Measurements from ENCODE around the gene KLHDC9. TPM values are rescaled to one million over a fixed set of nuclear protein-coding genes. Genes with fewer than 3 reads are reported as not detected.

Gene KLHDC9
- total RNA-seq, 2 experiments from 2014 or later: 0.41 TPM; not detected in 1

DNA sequence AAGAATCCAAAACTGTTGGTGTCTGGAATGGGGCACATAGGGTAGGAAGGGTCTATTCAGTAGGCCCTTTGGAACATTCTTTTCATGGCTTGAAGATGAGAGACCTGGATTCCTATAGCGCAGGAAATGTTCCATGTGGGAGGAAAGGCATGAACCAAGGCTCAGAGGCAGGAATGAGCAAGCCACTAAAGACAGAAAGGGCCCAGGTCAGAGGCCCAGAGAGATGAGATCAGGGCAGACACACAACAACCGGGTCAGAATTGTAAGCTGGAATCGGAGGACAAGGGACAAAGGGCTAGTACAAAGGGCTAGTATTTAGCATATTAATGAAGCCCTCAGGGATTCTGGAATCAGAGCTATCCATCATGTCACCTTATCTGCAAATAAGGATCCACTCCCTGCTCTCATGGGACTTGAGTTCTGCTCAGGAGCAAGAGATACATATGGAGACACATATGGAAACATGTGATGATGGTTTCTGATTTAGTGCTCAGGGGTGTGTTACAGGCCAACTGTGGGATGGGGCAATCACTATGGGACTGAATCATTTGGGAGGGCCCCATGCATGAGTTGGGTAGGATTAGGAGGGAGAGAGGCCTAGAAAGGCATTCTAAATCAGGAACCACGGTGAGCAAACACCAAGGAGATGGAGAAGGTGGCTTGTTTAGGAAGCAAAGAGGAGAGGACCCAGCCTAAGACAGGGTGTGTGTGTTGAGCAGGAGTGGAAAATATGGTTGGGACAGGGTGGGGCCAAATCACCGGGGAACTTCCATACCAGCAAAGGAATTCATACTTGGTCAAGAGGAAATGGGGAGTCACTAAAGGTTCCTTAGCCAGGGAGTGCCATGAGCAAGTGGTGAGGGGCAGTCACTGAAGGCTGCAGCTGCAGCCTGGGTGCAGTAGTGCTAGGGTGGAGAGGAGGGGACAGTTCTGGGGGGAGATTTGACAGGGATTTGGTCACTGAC lies 17.4 kb upstream of the KLHDC9 start:
- Mint-ChIP-seq H3K27ac (no peak overlapping the region), H3K9me3 (no peaks in the 10 kb centered on the region), H3K4me3 (no peak overlapping the region), H3K4me1 (ENCODE audit: low read depth) (no peaks in the 10 kb centered on the region), H3K27me3 (no peaks in the 10 kb centered on the region), H3K36me3 (ENCODE audit: low read depth) (no peaks in the 10 kb centered on the region)
- H3K27me3 ChIP-seq (ENCODE audit: control insufficient read depth in 1 of 2, insufficient read depth in 2 of 2, low read length in 2 of 2): no peaks in the 10 kb centered on the region
- no peak overlapping the region for H3K4me3 ChIP-seq (ENCODE audit: low read length)
- DNase-seq (no peak), ATAC-seq (ENCODE audit: poor library complexity) (no peak)
- no peaks in the 10 kb centered on the region for H3K36me3 ChIP-seq (ENCODE audit: insufficient read depth, low read length)
- CTCF ChIA-PET: no interaction called here
- TF ChIP-seq, protein P1, sequence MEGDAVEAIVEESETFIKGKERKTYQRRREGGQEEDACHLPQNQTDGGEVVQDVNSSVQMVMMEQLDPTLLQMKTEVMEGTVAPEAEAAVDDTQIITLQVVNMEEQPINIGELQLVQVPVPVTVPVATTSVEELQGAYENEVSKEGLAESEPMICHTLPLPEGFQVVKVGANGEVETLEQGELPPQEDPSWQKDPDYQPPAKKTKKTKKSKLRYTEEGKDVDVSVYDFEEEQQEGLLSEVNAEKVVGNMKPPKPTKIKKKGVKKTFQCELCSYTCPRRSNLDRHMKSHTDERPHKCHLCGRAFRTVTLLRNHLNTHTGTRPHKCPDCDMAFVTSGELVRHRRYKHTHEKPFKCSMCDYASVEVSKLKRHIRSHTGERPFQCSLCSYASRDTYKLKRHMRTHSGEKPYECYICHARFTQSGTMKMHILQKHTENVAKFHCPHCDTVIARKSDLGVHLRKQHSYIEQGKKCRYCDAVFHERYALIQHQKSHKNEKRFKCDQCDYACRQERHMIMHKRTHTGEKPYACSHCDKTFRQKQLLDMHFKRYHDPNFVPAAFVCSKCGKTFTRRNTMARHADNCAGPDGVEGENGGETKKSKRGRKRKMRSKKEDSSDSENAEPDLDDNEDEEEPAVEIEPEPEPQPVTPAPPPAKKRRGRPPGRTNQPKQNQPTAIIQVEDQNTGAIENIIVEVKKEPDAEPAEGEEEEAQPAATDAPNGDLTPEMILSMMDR (IDR thresholded peaks at IDR 0.05): no peak
- H3K9me3 ChIP-seq (ENCODE audit: control insufficient read depth in 1 of 2, insufficient read depth in 1 of 2, low read length in 2 of 2): no peaks in the 10 kb centered on the region
- no peak overlapping the region for H3K27ac ChIP-seq (ENCODE audit: low read depth in 1 of 2, low read length in 2 of 2)
- POLR2A ChIA-PET: interaction anchor here (0.9 to 2.3 kb wide), 2 partner anchors 12 to 17 kb away, joined by 4 to 5 read pairs; no protein-coding TSS in a partner anchor
- intact Hi-C loops (cut with DNase I, micrococcal nuclease): no loop called here
- no peaks in the 10 kb centered on the region for H3K4me1 ChIP-seq (ENCODE audit: insufficient read depth, low read length)

DNA sequence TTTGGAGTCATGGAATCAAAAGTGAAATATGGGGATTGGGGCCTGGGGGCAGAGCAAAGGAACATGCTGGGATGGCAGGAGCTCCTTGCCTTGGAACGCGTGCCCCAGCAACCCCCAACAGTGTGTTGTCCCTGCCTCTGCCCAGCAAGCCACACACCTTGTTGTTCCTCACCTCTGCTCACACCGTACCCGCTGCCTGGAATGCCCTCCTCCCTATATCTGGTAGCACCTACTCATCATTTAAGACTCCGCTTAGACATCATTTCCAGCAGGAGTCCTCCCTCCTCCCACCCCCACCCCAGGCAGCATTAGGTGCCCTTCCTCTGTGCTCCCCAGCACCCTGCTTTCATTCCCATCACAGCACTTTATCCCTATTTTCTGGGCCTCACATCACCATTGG lies 16.6 kb upstream of the KLHDC9 start:
- Mint-ChIP-seq H3K36me3 (ENCODE audit: low read depth) (no peaks in the 10 kb centered on the region), H3K9me3 (no peaks in the 10 kb centered on the region), H3K4me3 (no peak overlapping the region), H3K27me3 (no peaks in the 10 kb centered on the region), H3K27ac (no peak overlapping the region), H3K4me1 (ENCODE audit: low read depth) (no peaks in the 10 kb centered on the region)
- Histone ChIP-seq H3K27ac (ENCODE audit: low read depth in 1 of 2, low read length in 2 of 2) (no peak overlapping the region), H3K4me3 (ENCODE audit: low read length) (no peak overlapping the region), H3K9me3 (ENCODE audit: control insufficient read depth in 1 of 2, insufficient read depth in 1 of 2, low read length in 2 of 2) (no peaks in the 10 kb centered on the region), H3K4me1 (ENCODE audit: insufficient read depth, low read length) (no peaks in the 10 kb centered on the region), H3K36me3 (ENCODE audit: insufficient read depth, low read length) (no peaks in the 10 kb centered on the region), H3K27me3 (ENCODE audit: control insufficient read depth in 1 of 2, insufficient read depth in 2 of 2, low read length in 2 of 2) (no peaks in the 10 kb centered on the region)
- TF ChIP-seq, protein P1 (IDR thresholded peaks at IDR 0.05): no peak
- ATAC-seq (ENCODE audit: poor library complexity) (no peak), DNase-seq (no peak)
- CTCF ChIA-PET: no interaction called here
- POLR2A ChIA-PET: no interaction called here
- intact Hi-C loops (cut with DNase I, micrococcal nuclease): no loop called here

DNA sequence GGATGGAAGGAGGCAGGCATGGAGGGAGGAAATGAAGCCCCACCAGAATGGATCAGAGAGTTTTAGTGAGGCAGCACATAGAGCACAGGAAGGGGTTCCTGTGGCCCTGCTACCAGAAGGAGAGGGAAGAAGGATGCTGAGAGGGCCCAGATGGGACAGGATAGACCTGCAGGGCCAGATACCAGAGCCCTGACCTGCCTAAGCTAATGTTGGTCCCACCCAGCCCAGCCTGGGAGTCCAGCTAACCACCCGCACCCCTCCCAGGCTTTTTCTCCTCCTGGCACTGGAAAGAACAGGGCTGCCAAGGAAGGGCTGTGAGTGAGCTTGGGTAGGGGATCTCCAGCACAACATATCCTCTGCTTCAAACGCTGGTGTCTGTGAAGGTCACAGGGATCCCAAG lies 15.7 kb upstream of the KLHDC9 start:
- Histone ChIP-seq H3K27ac (ENCODE audit: low read depth in 1 of 2, low read length in 2 of 2) (no peak overlapping the region), H3K4me1 (ENCODE audit: insufficient read depth, low read length) (no peaks in the 10 kb centered on the region), H3K4me3 (ENCODE audit: low read length) (no peak overlapping the region), H3K36me3 (ENCODE audit: insufficient read depth, low read length) (no peaks in the 10 kb centered on the region), H3K9me3 (ENCODE audit: control insufficient read depth in 1 of 2, insufficient read depth in 1 of 2, low read length in 2 of 2) (no peaks in the 10 kb centered on the region), H3K27me3 (ENCODE audit: control insufficient read depth in 1 of 2, insufficient read depth in 2 of 2, low read length in 2 of 2) (no peaks in the 10 kb centered on the region)
- no peaks in the 10 kb centered on the region for H3K36me3 Mint-ChIP-seq (ENCODE audit: low read depth)
- H3K9me3 Mint-ChIP-seq: no peaks in the 10 kb centered on the region
- H3K4me3 Mint-ChIP-seq: no peak overlapping the region
- no peak overlapping the region for H3K27ac Mint-ChIP-seq
- no peak for DNase-seq
- ChIA-PET POLR2A (no interaction called here), CTCF (interaction anchor here (0.6 to 1.3 kb wide), 2 partner anchors 15 to 258 kb away, joined by 4 read pairs; no protein-coding TSS in a partner anchor)
- intact Hi-C loops (cut with DNase I, micrococcal nuclease): no loop called here
- TF ChIP-seq, protein P1 (IDR thresholded peaks at IDR 0.05): no peak
- H3K4me1 Mint-ChIP-seq (ENCODE audit: low read depth): no peaks in the 10 kb centered on the region
- ATAC-seq (ENCODE audit: poor library complexity): no peak
- H3K27me3 Mint-ChIP-seq: no peaks in the 10 kb centered on the region
